Fibroblast of mammary gland (primary cell): ENCODE measurements around the gene TACC3.

Experiments used
- DNase-seq: peaks from one replicate; pipeline ENCODE4 v3.0.0-alpha.2; 2010; ENCODE audit warnings: low read depth
- H3K4me3 ChIP-seq: 2 replicates; pipeline ENCODE4 v1.5.1; 2011; ENCODE audit warnings: low read depth, mild to moderate bottlenecking, low read length, moderate library complexity; ENCODE audit not compliant: control insufficient read depth
- CTCF ChIP-seq: conservative IDR thresholded peaks from 2 replicates; pipeline ENCODE4 v1.5.1; 2011; ENCODE audit warnings: low read depth, low read length, inconsistent platforms; ENCODE audit not compliant: control insufficient read depth, insufficient read depth

The TACC3 gene

DNA sequence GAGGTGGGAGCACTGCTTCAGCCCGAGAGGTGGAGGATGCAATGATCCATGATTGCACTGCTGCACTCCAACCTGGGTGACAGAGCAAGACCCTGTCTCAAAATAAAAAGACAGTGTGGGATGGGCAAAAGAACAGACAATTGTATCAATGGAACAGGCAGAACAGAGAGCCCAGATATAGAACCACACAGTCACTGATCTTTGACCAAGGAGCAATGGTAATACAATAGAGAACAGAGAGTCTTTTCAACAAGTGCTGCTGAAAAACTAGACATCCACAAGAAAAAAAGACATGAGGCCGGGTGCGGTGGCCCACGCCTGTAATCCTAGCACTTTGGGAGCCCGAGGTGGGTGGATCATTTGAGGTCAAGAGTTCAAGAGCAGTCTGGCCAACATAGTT is 43.1 kb upstream of the TACC3 start:
- no peak for DNase-seq
- H3K4me3 ChIP-seq = no peak overlapping the region
- no peak for TF ChIP-seq CTCF

GRCh38 chr4:1682860-1683259 is 38.5 kb upstream of the TACC3 start:
- peak overlapping the region; percentile 59 for H3K4me3 ChIP-seq
- no peak for TF ChIP-seq CTCF
- no peak for DNase-seq

DNA sequence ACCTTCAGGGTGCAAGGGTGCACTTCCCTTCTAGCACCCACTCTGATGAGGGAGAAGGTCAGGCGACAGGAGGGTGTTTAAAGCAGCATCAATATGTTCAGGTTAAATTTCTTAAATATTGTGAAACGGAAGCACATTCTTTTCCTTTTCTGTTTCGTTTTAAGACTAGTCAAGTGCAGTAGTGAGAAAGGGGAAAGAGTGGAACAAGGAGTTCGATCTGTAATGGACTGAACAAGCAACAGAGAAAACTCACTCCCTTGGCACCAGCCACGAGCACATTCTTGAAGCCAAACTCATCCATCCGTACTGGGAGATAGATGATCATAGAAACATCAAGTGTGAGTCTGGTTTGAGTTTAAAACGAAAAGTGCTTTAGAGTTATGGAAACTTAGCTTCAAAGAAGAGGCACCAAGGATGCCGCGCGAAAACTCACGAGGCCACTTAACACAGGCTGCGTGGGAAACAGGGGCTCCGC is 38.0 kb upstream of the TACC3 start:
- TF ChIP-seq CTCF = no peak
- peak overlapping the region; percentile 59 for H3K4me3 ChIP-seq
- peak; percentile 90 for DNase-seq

DNA sequence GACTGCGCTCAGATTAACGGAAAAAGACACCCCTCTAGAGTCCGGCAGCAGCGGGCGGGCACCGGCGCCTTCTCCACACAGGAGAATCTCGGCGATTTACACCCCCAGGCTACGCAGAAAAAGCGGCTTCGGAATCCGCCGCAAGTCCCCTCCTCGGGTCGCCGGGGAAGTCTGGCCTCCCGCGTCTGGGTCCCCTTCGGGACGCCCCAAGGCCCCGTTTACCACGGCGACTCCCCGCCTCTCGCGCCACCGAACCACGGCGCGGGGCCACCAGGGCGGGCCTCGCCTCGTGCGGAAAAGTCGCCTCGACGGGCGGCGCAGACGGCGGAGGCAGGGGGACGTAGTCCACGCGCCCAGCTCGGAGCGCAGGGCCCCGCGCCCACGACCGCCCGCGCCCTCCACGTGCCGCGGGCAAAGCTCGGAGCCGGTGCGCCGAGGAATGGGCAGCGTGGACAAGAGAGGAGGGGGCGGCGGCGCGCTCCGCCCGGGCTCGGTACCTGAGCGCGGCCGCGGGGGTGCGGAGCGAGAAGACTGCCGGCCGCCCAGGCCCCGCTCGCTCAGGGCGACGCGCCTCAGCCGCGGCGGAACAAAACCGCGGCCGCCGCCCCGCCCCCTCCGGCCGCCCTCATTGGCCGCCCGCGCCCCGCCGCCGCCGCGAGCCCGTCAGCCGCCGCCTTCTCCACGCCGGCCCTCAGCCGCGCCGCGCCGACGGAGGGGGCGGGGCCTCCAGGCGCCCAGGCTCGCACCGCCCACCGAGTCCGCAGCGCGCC is 37.4 kb upstream of the TACC3 start, which contains the start of gene FAM53A:
TSS of gene FAM53A (minus strand) at position 578 of the 770 bp plus-strand sequence. CDS start 15,572 bp downstream, outside the sequence.
- no peak for TF ChIP-seq CTCF
- DNase-seq = peak; percentile 74
- H3K4me3 ChIP-seq = peak within 1 kb of the TSS; percentile 59

DNA sequence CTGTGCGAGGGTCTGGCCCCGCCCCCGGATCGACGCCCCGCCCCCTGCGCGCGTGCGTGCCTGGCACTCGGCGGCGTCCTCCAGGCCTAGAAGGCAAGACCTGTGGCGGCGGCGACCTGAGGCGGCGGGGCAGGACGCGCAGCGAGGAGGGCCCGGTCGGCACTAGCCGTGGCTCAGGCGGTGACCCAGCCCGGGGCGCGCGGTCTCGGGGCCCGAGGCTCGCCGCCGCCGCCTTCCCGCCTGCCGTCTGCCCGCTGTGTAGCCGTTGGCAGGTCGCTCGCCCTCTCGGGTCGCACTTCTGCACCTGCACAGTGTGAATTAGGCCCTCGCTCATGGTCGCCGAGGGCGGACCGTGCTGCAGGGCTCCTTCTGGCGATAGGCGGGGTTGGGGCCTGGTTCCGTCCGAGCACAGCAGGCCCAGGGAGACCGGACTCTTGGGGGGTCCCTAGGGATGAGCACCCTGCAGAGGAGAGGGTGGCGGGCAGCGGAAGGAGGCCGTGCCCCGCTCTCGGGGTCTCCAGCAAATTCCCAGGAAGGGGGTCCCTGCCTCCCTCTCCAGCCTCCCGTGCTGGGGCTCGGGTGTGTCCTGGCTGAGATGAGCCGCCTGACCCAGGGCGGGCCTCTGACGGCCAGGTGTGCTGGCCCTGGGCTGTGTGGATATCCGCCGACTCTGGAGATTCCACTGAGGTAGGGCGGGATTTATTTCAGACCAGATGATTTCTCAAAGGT is 36.7 kb upstream of the TACC3 start:
- peak overlapping the region; percentile 41 for H3K4me3 ChIP-seq
- DNase-seq = no peak
- TF ChIP-seq CTCF = no peak

- DNase-seq = no peak
- no peak for TF ChIP-seq CTCF
- H3K4me3 ChIP-seq = no peak overlapping the region
These were observed 35.8 kb upstream of the TACC3 start for GRCh38 chr4:1685235-1686150.
